Choroid plexus epithelial cell (primary cell): ENCODE data around the gene CDHR2.
A peak's percentile ranks its signal among the peaks of the same experiment; 100 is the strongest.

Experiments used
- DNase-seq: peaks from one replicate; pipeline ENCODE4 v3.0.0-alpha.2; 2010; ENCODE audit warnings: low read depth
- H3K4me3 ChIP-seq: 2 replicates; pipeline ENCODE4 v1.5.1; 2011; ENCODE audit warnings: low read depth, mild to moderate bottlenecking, control low read depth, low read length, moderate library complexity
- CTCF ChIP-seq: conservative IDR thresholded peaks from 2 replicates; pipeline ENCODE4 v1.5.1; 2011; ENCODE audit warnings: low read depth, mild to moderate bottlenecking, control low read depth, inconsistent platforms, low read length, moderate library complexity

The CDHR2 gene

GRCh38 chr5:176630681-176631222 is 81.6 kb downstream of the CDHR2 start:
- peak overlapping the region; percentile 52 for H3K4me3 ChIP-seq
- TF ChIP-seq CTCF: no peak
- DNase-seq: no peak

GRCh38 chr5:176631383-176632200 is 82.5 kb downstream of the CDHR2 start:
- DNase-seq: no peak
- no peak overlapping the region for H3K4me3 ChIP-seq
- TF ChIP-seq CTCF: no peak

- no peak for TF ChIP-seq CTCF
- no peak overlapping the region for H3K4me3 ChIP-seq
- DNase-seq: no peak
Observed at GRCh38 chr5:176632745-176633144, 83.6 kb downstream of the CDHR2 start.

- no peak for TF ChIP-seq CTCF
- DNase-seq: no peak
- H3K4me3 ChIP-seq: no peak overlapping the region
Observed at GRCh38 chr5:176633598-176633997, 84.5 kb downstream of the CDHR2 start.

GRCh38 chr5:176636426-176636825 is 87.3 kb downstream of the CDHR2 start:
- TF ChIP-seq CTCF: no peak

GRCh38 chr5:176637556-176637955 is 88.4 kb downstream of the CDHR2 start:
- no peak for DNase-seq

More at GRCh38 chr5:176636426-176636825, 87.3 kb downstream of the CDHR2 start:
- peak; percentile 17 for DNase-seq
- no peak overlapping the region for H3K4me3 ChIP-seq

More at GRCh38 chr5:176637556-176637955, 88.4 kb downstream of the CDHR2 start:
- no peak for TF ChIP-seq CTCF
- H3K4me3 ChIP-seq: no peak overlapping the region
